GM12892 (cell line): Measurements from ENCODE around the gene TMEM266.

Source experiments
- DNase-seq: peaks from one replicate; pipeline ENCODE4 v3.0.0; 2011; ENCODE audit not compliant: insufficient read length
- FAIRE-seq: peaks from 2 replicates; lab custom pipeline; 2011; peaks lifted over from hg19 to GRCh38; lab: Jason Lieb, UNC
- POLR2A ChIP-seq: IDR thresholded peaks from 2 replicates; pipeline ENCODE4 v1.6.1; 2011; ENCODE audit warnings: low read depth, low read length, control low read depth
- POLR2AphosphoS5 ChIP-seq: IDR thresholded peaks from 2 replicates; pipeline ENCODE4 v1.6.1; 2011; ENCODE audit warnings: low read depth, low read length, control low read depth
- TAF1 ChIP-seq: IDR thresholded peaks from 2 replicates; pipeline ENCODE4 v1.6.1; 2011; ENCODE audit warnings: low read depth, mild to moderate bottlenecking, control low read depth, low read length, borderline replicate concordance

The TMEM266 gene

GRCh38 chr15:76239786-76240185 is 180.0 kb downstream of the TMEM266 start:
- DNase-seq (no peak), FAIRE-seq (no peak)
- TF ChIP-seq POLR2AphosphoS5 (no peak), TAF1 (no peak), POLR2A (no peak)

- FAIRE-seq (no peak), DNase-seq (no peak)
Observed at GRCh38 chr15:76245072-76245610, 185.4 kb downstream of the TMEM266 start.

DNA sequence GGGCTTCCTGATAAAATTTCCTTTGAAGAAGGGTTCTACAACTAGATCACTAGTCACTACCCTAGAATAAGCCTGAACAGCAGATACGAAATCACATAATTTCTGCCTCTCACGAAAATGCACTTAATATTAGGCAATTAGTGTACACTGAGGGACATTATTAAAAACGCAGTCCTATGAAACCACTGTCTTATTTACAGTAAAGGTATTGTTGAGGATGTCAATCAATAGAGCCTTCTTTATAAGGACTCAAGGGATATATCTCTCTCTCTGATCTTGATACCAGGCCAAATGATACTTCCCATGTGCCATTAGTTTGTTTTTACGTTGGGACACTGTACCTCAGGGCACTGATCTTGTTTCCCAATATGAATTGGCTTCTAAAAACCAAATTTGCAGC is 191.9 kb downstream of the TMEM266 start:
- DNase-seq (no peak), FAIRE-seq (no peak)
- TF ChIP-seq POLR2A (no peak), POLR2AphosphoS5 (no peak), TAF1 (no peak)

More at GRCh38 chr15:76245072-76245610, 185.4 kb downstream of the TMEM266 start:
- TF ChIP-seq POLR2A (no peak), TAF1 (no peak), POLR2AphosphoS5 (no peak)

- no peak for TF ChIP-seq TAF1
- TF ChIP-seq POLR2AphosphoS5 = no peak
- no peak for TF ChIP-seq POLR2A
- no peak for FAIRE-seq
- DNase-seq = no peak
Observed at GRCh38 chr15:76252249-76252648, 192.5 kb downstream of the TMEM266 start.

- no peak for DNase-seq
- FAIRE-seq = no peak
Observed at GRCh38 chr15:76253691-76254473, 194.1 kb downstream of the TMEM266 start.

More at GRCh38 chr15:76253691-76254473, 194.1 kb downstream of the TMEM266 start:
- no peak for TF ChIP-seq POLR2AphosphoS5
- TF ChIP-seq TAF1 = no peak
- no peak for TF ChIP-seq POLR2A
